ENCODE measurements around the gene SLA2. TPM values are rescaled to one million over a fixed set of nuclear protein-coding genes. Genes with fewer than 3 reads are reported as not detected.
A peak's percentile ranks its signal among the peaks of the same experiment; 100 is the strongest.

The SLA2 gene
- total and polyA plus RNA-seq, 2 experiments from 2014 or later = not detected

- no peak for TF ChIP-seq EZH2phosphoT487 (IDR thresholded peaks at IDR 0.05; ENCODE audit: low read depth, severe bottlenecking, unreplicated experiment)
- TF ChIP-seq, protein P1, sequence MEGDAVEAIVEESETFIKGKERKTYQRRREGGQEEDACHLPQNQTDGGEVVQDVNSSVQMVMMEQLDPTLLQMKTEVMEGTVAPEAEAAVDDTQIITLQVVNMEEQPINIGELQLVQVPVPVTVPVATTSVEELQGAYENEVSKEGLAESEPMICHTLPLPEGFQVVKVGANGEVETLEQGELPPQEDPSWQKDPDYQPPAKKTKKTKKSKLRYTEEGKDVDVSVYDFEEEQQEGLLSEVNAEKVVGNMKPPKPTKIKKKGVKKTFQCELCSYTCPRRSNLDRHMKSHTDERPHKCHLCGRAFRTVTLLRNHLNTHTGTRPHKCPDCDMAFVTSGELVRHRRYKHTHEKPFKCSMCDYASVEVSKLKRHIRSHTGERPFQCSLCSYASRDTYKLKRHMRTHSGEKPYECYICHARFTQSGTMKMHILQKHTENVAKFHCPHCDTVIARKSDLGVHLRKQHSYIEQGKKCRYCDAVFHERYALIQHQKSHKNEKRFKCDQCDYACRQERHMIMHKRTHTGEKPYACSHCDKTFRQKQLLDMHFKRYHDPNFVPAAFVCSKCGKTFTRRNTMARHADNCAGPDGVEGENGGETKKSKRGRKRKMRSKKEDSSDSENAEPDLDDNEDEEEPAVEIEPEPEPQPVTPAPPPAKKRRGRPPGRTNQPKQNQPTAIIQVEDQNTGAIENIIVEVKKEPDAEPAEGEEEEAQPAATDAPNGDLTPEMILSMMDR (IDR thresholded peaks at IDR 0.05; ENCODE audit: poor library complexity) = no peak
- TF ChIP-seq EZH2 (IDR thresholded peaks at IDR 0.05; ENCODE audit: borderline replicate concordance) = no peak
- 90% methylated on average over 9 of the region's 9 CpGs for WGBS (ENCODE audit: low lambda C conversion rate, missing lambda C conversion rate)
- H3K27ac ChIP-seq = no peak overlapping the region
- H3K36me3 ChIP-seq (replicated peaks; ENCODE audit: insufficient read depth, low read depth) = no peaks in the 10 kb centered on the region
- no peak for DNase-seq (ENCODE audit: low spot score)
- H3K4me2 ChIP-seq = no peak overlapping the region
- H3K79me2 ChIP-seq = no peaks in the 10 kb centered on the region
- H4K20me1 ChIP-seq (ENCODE audit: insufficient read depth, poor library complexity, severe bottlenecking) = no peaks in the 10 kb centered on the region
- H3K9me2 ChIP-seq (replicated peaks; ENCODE audit: insufficient read depth) = no peaks in the 10 kb centered on the region
- no peak overlapping the region for H2AFZ ChIP-seq
- H3K4me1 ChIP-seq (ENCODE audit: insufficient read depth) = no peaks in the 10 kb centered on the region
- no peak overlapping the region for H3K4me3 ChIP-seq
- H3K9me3 ChIP-seq (ENCODE audit: low read depth) = no peaks in the 10 kb centered on the region
- H3K27me3 ChIP-seq = no peaks in the 10 kb centered on the region
These were observed 12.7 kb downstream of the SLA2 start for GRCh38 chr20:36633285-36633772.

- 67% methylated on average over 14 of the region's 14 CpGs for WGBS (ENCODE audit: low lambda C conversion rate, missing lambda C conversion rate)
- H3K9me2 ChIP-seq (replicated peaks; ENCODE audit: insufficient read depth) = no peaks in the 10 kb centered on the region
- no peak overlapping the region for H3K4me3 ChIP-seq
- no peak overlapping the region for H3K27ac ChIP-seq
- peak; percentile 25 for DNase-seq (ENCODE audit: low spot score)
- no peaks in the 10 kb centered on the region for H3K36me3 ChIP-seq (replicated peaks; ENCODE audit: insufficient read depth, low read depth)
- H3K9me3 ChIP-seq (ENCODE audit: low read depth) = no peaks in the 10 kb centered on the region
- H2AFZ ChIP-seq = no peak overlapping the region
- H3K79me2 ChIP-seq = no peaks in the 10 kb centered on the region
- no peaks in the 10 kb centered on the region for H4K20me1 ChIP-seq (ENCODE audit: insufficient read depth, poor library complexity, severe bottlenecking)
- no peak overlapping the region for H3K4me2 ChIP-seq
- no peaks in the 10 kb centered on the region for H3K27me3 ChIP-seq
- no peaks in the 10 kb centered on the region for H3K4me1 ChIP-seq (ENCODE audit: insufficient read depth)
- TF ChIP-seq EZH2 (IDR thresholded peaks at IDR 0.05; ENCODE audit: borderline replicate concordance) (no peak), EZH2phosphoT487 (IDR thresholded peaks at IDR 0.05; ENCODE audit: low read depth, severe bottlenecking, unreplicated experiment) (no peak)
- TF ChIP-seq, protein P1 (IDR thresholded peaks at IDR 0.05; ENCODE audit: poor library complexity) = no peak
These were observed 13.3 kb downstream of the SLA2 start for GRCh38 chr20:36632487-36633284.

- Histone ChIP-seq H3K4me2 (no peak overlapping the region), H3K9me2 (replicated peaks; ENCODE audit: insufficient read depth) (no peaks in the 10 kb centered on the region), H2AFZ (no peak overlapping the region), H3K4me3 (no peak overlapping the region), H3K27ac (no peak overlapping the region), H4K20me1 (ENCODE audit: insufficient read depth, poor library complexity, severe bottlenecking) (no peaks in the 10 kb centered on the region), H3K4me1 (ENCODE audit: insufficient read depth) (no peaks in the 10 kb centered on the region), H3K36me3 (replicated peaks; ENCODE audit: insufficient read depth, low read depth) (no peaks in the 10 kb centered on the region), H3K9me3 (ENCODE audit: low read depth) (no peaks in the 10 kb centered on the region), H3K27me3 (no peaks in the 10 kb centered on the region), H3K79me2 (no peaks in the 10 kb centered on the region)
- TF ChIP-seq, protein P1 (IDR thresholded peaks at IDR 0.05; ENCODE audit: poor library complexity) = no peak
- TF ChIP-seq EZH2 (IDR thresholded peaks at IDR 0.05; ENCODE audit: borderline replicate concordance) (no peak), EZH2phosphoT487 (IDR thresholded peaks at IDR 0.05; ENCODE audit: low read depth, severe bottlenecking, unreplicated experiment) (no peak)
- WGBS (ENCODE audit: low lambda C conversion rate, missing lambda C conversion rate) = 77% methylated on average over 3 of the region's 3 CpGs
- no peak for DNase-seq (ENCODE audit: low spot score)
These were observed 13.9 kb downstream of the SLA2 start for GRCh38 chr20:36632147-36632486.
